Stimulated activated CD8-positive, alpha-beta memory T cell treated with anti-CD3 and anti-CD28 coated beads, Interleukin-12 subunit alpha, Interleukin-12 subunit beta, amount 100 ng/mL, for 1 hour (primary cell): Measurements from ENCODE around the gene PLCB2.

Source experiments
- DNase-seq: peaks from one replicate; pipeline ENCODE4 v3.0.0-alpha.2; 2020; ENCODE audit warnings: low read depth

The PLCB2 gene

GRCh38 chr15:40303576-40303975 is 4.2 kb downstream of the PLCB2 start:
- DNase-seq, result no peak

- DNase-seq, result no peak
Measured at GRCh38 chr15:40302981-40303380, 4.8 kb downstream of the PLCB2 start.

- DNase-seq, result no peak
Measured at GRCh38 chr15:40302288-40302886, 5.3 kb downstream of the PLCB2 start.

GRCh38 chr15:40301467-40302179 is 6.1 kb downstream of the PLCB2 start:
- no peak for DNase-seq

- DNase-seq, result no peak
Measured at GRCh38 chr15:40300771-40301170, 7.0 kb downstream of the PLCB2 start.

- DNase-seq, result no peak
Measured at GRCh38 chr15:40300367-40300766, 7.4 kb downstream of the PLCB2 start.

GRCh38 chr15:40298216-40298935 is 9.4 kb downstream of the PLCB2 start:
- no peak for DNase-seq

- DNase-seq, result no peak
Measured at GRCh38 chr15:40297356-40297755, 10.4 kb downstream of the PLCB2 start.

GRCh38 chr15:40296561-40297230 is 11.0 kb downstream of the PLCB2 start:
- no peak for DNase-seq

GRCh38 chr15:40295877-40296560 is 11.7 kb downstream of the PLCB2 start:
- no peak for DNase-seq

GRCh38 chr15:40295297-40295696 is 12.4 kb downstream of the PLCB2 start:
- DNase-seq, result no peak

- DNase-seq, result no peak
Measured at GRCh38 chr15:40293905-40294895, 13.5 kb downstream of the PLCB2 start.

- DNase-seq, result no peak
Measured at GRCh38 chr15:40293006-40293405, 14.7 kb downstream of the PLCB2 start.

- no peak for DNase-seq
Measured at GRCh38 chr15:40292246-40292645, 15.5 kb downstream of the PLCB2 start.

GRCh38 chr15:40290918-40291574 is 16.7 kb downstream of the PLCB2 start:
- DNase-seq, result no peak

- DNase-seq, result no peak
Measured at GRCh38 chr15:40290545-40290917, 17.2 kb downstream of the PLCB2 start.

GRCh38 chr15:40289140-40289775 is 18.5 kb downstream of the PLCB2 start:
- no peak for DNase-seq

- no peak for DNase-seq
Measured at GRCh38 chr15:40287968-40288367, 19.8 kb downstream of the PLCB2 start.

GRCh38 chr15:40287505-40287904 is 20.2 kb downstream of the PLCB2 start:
- DNase-seq, result no peak

GRCh38 chr15:40286794-40287193 is 20.9 kb downstream of the PLCB2 start:
- no peak for DNase-seq
